Esophagus muscularis mucosa (tissue), 4 donors: ENCODE data around the gene SAC3D1. TPM values are rescaled to one million over a fixed set of nuclear protein-coding genes. Genes with fewer than 3 reads are reported as not detected.

Source experiments
- DNase-seq: peaks from one replicate; pipeline ENCODE4 v3.0.0-alpha.2; 2017; ENCODE audit errors: extremely low spot score
- H3K27ac ChIP-seq, 4 donors: fragments of 200-600 bp; sonication (generic); replicated peaks in 1 of 4; 1 replicate in 3 of 4; 2 replicates in 1 of 4; pipeline ENCODE4 v1.5.1; 2016 to 2019; ENCODE audit warnings: mild to moderate bottlenecking in 1 of 4
- H3K27me3 ChIP-seq, 4 donors: fragments of 200-600 bp; sonication (generic); one replicate each; pipeline versions ENCODE4 v1.5.1 to v1.6.0; 2016 to 2019
- H3K36me3 ChIP-seq, 4 donors: fragments of 200-600 bp; sonication (generic); one replicate each; pipeline ENCODE4 v1.5.1; 2016 to 2019
- H3K4me1 ChIP-seq, 4 donors: fragments of 200-600 bp; sonication (generic); one replicate each; pipeline ENCODE4 v1.5.1; 2016 to 2019
- H3K4me3 ChIP-seq, 4 donors: fragments of 200-600 bp; sonication (generic); 1 replicate in 2 of 4; 2 replicates in 2 of 4; pipeline ENCODE4 v1.5.1; 2016 to 2019; ENCODE audit warnings: mild to moderate bottlenecking in 4 of 4, moderate library complexity in 1 of 4
- H3K9me3 ChIP-seq, 4 donors: fragments of 200-600 bp; sonication (generic); 1 replicate in 3 of 4; 2 replicates in 1 of 4; pipeline ENCODE4 v1.5.1; 2016 to 2019
- EP300 ChIP-seq: sonication (generic); formaldehyde crosslinking; IDR thresholded peaks from one replicate; pipeline ENCODE4 v1.6.1; 2017; ENCODE audit warnings: antibody characterized with exemption
- POLR2A ChIP-seq: fragments of 450-650 bp; IDR thresholded peaks from one replicate; pipeline ENCODE4 v1.6.1; 2017; ENCODE audit warnings: antibody characterized with exemption, moderate library complexity, mild to moderate bottlenecking, low read depth
- POLR2AphosphoS5 ChIP-seq, 2 donors: sonication (generic); formaldehyde crosslinking; IDR thresholded peaks; one replicate each; pipeline ENCODE4 v1.6.1; 2017; ENCODE audit warnings: antibody characterized with exemption in 2 of 2
- WGBS: methylation state at CpG from one replicate; pipeline ENCODE4 v1.1.5; 2018; 5-methylcytosine and 5-hydroxymethylcytosine counted together
- intact Hi-C: fragments of 100-400 bp; cut with DNase I; formaldehyde crosslinking; loops from one replicate; pipeline ENCODE4 v1.15.1; 2023
- total RNA-seq, 4 donors: library from RNA; depleted of rRNA; stranded (reverse); fragments of >200 nt; gene quantifications; one replicate each; pipeline versions ENCODE4 v1.1.0 to v1.2.1, GENCODE V29; 2016
- TF ChIP-seq, protein P1 (sequence below), 3 experiments: fragments of 200-600 bp in 2 of 3; fragments of 450-650 bp in 1 of 3; sonication (generic) in 2 of 3; IDR thresholded peaks; one replicate each; pipeline ENCODE4 v1.5.1; 2017 to 2019; ENCODE audit warnings: antibody characterized with exemption in 3 of 3, mild to moderate bottlenecking in 2 of 3, moderate library complexity in 1 of 3

Gene SAC3D1
- total RNA-seq, 4 donors from 2014 or later = 9.6 to 21.8 (median 13.1) TPM

DNA sequence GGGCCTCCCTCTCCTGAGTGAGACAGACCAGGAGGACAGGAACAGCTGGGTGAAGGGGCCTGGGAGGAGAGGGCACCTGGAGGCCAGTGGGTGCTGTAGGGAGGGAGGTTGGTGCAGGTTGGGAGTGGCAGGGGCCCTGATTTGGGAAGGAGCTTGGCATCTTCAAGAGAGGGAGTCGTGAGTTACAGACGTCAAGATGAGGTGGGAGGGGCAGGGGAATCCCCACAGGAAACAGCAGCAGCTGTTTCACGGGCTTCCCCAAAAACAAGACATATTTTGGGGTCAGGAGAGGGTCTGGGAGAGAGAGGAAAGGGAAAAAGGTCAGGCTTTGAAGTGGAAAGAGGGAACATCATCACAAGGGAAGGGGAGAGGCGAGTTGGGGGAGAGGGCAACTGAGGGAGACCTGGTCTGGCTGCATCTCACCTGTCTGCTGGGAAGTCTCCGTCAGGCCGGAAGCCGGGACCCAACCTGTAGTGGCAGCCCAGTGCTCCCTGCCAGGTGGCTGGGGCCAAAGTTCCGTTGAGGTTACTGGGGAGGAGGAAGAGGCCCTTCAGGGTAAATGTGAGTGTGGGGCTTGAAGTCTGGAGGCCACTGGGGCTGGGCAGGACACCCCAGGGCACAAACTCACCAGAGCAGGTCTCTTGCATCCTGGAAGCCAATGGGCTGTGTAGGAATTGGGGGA, 13.0 kb downstream of the SAC3D1 start:
- intact Hi-C loops = no loop called here
- H3K4me1 ChIP-seq = no peaks in the 10 kb centered on the region
- no peaks in the 10 kb centered on the region for H3K36me3 ChIP-seq
- TF ChIP-seq POLR2A (no peak), POLR2AphosphoS5 (IDR thresholded peaks at IDR 0.05) (no peak), EP300 (no peak)
- TF ChIP-seq, protein P1, sequence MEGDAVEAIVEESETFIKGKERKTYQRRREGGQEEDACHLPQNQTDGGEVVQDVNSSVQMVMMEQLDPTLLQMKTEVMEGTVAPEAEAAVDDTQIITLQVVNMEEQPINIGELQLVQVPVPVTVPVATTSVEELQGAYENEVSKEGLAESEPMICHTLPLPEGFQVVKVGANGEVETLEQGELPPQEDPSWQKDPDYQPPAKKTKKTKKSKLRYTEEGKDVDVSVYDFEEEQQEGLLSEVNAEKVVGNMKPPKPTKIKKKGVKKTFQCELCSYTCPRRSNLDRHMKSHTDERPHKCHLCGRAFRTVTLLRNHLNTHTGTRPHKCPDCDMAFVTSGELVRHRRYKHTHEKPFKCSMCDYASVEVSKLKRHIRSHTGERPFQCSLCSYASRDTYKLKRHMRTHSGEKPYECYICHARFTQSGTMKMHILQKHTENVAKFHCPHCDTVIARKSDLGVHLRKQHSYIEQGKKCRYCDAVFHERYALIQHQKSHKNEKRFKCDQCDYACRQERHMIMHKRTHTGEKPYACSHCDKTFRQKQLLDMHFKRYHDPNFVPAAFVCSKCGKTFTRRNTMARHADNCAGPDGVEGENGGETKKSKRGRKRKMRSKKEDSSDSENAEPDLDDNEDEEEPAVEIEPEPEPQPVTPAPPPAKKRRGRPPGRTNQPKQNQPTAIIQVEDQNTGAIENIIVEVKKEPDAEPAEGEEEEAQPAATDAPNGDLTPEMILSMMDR (IDR thresholded peaks at IDR 0.05) = no peak
- peaks cover 0 to 11% (median 0%) of the 10 kb centered on the region in 4 donors for H3K27me3 ChIP-seq
- DNase-seq = no peak
- H3K4me3 ChIP-seq = no peak overlapping the region
- 44% methylated on average over 8 of the region's 8 CpGs for WGBS
- no peak overlapping the region for H3K27ac ChIP-seq
- H3K9me3 ChIP-seq = no peaks in the 10 kb centered on the region

DNA sequence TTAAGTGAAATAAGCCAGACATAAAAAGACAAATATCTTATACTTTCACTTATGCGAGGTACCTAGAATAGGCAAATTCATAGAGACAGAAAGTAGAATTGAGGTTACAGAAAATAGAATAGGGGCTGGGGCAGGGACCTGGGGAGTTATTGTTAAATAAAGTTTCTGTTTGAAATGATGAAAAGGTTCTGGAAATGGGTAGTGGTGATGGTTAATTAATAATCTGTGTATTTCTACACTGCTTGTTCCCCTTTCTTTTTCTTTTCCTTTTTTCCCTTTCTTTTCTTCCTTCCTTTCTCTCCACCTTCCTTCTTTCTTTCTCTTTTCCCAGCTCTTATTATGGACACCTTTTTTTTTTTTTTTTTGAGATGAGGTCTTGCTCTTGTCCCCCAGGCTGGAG, 14.5 kb downstream of the SAC3D1 start:
- no peak for DNase-seq
- 87% methylated on average over 1 of the region's 1 CpG for WGBS
- TF ChIP-seq, protein P1 (IDR thresholded peaks at IDR 0.05) = no peak
- TF ChIP-seq POLR2A (no peak), POLR2AphosphoS5 (IDR thresholded peaks at IDR 0.05) (no peak), EP300 (no peak)
- peaks cover 0 to 11% (median 0%) of the 10 kb centered on the region in 4 donors for H3K27me3 ChIP-seq
- H3K4me3 ChIP-seq = no peak overlapping the region
- intact Hi-C loops = no loop called here
- no peaks in the 10 kb centered on the region for H3K9me3 ChIP-seq
- no peaks in the 10 kb centered on the region for H3K36me3 ChIP-seq
- H3K4me1 ChIP-seq = no peaks in the 10 kb centered on the region
- no peak overlapping the region for H3K27ac ChIP-seq

DNA sequence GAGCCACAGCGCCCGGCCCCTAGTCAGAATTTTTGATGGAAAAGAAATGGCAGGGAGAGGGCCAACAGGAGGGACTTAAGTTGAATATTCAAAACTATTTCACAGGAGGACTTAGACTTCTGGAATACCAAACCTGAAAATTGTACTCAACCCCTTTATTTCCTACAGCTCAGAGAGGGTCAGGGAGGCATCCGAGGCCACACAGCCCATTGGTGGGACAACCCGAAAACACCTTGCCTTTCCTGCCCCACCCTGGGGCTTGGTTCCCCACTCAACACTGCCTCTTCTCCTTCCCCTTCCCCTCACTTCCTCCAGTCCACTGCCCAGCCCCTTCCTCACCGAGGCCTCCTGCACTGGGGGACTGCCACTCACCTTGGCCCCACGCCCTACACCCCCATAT, 16.0 kb downstream of the SAC3D1 start:
- no peaks in the 10 kb centered on the region for H3K4me1 ChIP-seq
- H3K9me3 ChIP-seq = no peaks in the 10 kb centered on the region
- H3K36me3 ChIP-seq = no peaks in the 10 kb centered on the region
- H3K4me3 ChIP-seq = no peak overlapping the region
- 93% methylated on average over 6 of the region's 6 CpGs for WGBS
- DNase-seq = no peak
- TF ChIP-seq, protein P1 (IDR thresholded peaks at IDR 0.05) = no peak
- TF ChIP-seq POLR2AphosphoS5 (IDR thresholded peaks at IDR 0.05) (no peak), POLR2A (no peak), EP300 (no peak)
- H3K27ac ChIP-seq = no peak overlapping the region
- intact Hi-C loops = no loop called here
- peaks cover 0 to 11% (median 0%) of the 10 kb centered on the region in 4 donors for H3K27me3 ChIP-seq

DNA sequence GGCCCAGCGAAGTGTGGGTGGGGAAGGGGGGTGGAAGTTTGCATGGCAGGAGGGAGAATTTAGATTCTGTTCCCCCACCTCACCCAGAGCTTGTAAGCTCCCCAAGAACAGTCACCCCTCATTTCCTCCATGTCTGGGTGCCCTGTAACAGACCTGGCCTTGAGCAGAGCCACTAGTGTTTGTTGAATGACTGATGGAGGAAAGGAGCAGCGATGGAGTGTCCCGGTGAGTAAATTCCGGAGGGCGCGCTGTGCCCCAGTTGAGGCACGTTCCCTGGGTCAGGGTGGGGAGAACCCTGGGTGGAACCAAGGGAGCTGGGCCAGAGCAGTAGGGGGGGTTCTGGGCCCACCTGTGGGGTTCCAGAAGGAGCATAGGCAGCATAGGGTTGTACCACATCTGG, 16.5 kb downstream of the SAC3D1 start:
- no peak for TF ChIP-seq POLR2A
- no peak for TF ChIP-seq POLR2AphosphoS5 (IDR thresholded peaks at IDR 0.05)
- TF ChIP-seq, protein P1 (IDR thresholded peaks at IDR 0.05) = no peak
- TF ChIP-seq EP300 = no peak
- WGBS = 100% methylated on average over 6 of the region's 7 CpGs
- H3K27ac ChIP-seq = no peak overlapping the region
- peaks cover 0 to 11% (median 0%) of the 10 kb centered on the region in 4 donors for H3K27me3 ChIP-seq
- H3K4me3 ChIP-seq = no peak overlapping the region
- intact Hi-C loops = no loop called here
- no peak for DNase-seq
- H3K4me1 ChIP-seq = no peaks in the 10 kb centered on the region
- H3K36me3 ChIP-seq = no peaks in the 10 kb centered on the region
- no peaks in the 10 kb centered on the region for H3K9me3 ChIP-seq

DNA sequence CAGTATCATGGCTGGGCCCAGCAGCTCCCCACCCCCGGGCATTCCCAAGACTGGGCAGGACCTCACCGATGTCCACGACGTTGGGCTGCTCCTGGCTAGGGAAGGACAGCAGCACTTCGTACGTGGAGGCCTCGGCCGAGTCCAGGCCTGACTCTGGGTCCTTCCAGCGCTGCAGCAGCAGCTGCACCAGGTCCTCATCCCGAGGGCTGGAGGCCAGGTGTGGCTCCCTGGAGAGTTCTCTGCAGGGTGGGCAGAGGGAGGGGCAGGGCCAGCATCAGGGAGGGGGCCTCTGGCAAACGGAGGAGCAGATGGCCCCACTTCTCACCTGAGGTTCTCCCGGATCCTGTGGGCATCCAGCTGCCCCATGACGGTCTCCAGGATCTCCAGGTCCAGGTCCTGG, 17.0 kb downstream of the SAC3D1 start:
- H3K27ac ChIP-seq = no peak overlapping the region
- no peaks in the 10 kb centered on the region for H3K36me3 ChIP-seq
- H3K27me3 ChIP-seq = peaks cover 0 to 6% (median 0%) of the 10 kb centered on the region in 4 donors
- no peak overlapping the region for H3K4me3 ChIP-seq
- no peaks in the 10 kb centered on the region for H3K9me3 ChIP-seq
- 80% methylated on average over 1 of the region's 13 CpGs for WGBS
- no peak for DNase-seq
- TF ChIP-seq POLR2A = no peak
- TF ChIP-seq EP300 = no peak
- TF ChIP-seq, protein P1 (IDR thresholded peaks at IDR 0.05) = no peak
- intact Hi-C loops = no loop called here
- H3K4me1 ChIP-seq = no peaks in the 10 kb centered on the region
